Activated B cell treated with CpG ODN at 0.5 μM for 24 hours (primary cell): ENCODE data around the gene LIN7A. TPM values are rescaled to one million over a fixed set of nuclear protein-coding genes. Genes with fewer than 3 reads are reported as not detected.

Source experiments
- ATAC-seq: fragments of 200-7000 bp; cut with Tn5 transposase; one replicate; pipeline ENCODE4 v1.10.0; 2021; ENCODE audit warnings: low read depth, mild to moderate bottlenecking, moderate library complexity
- CTCF ChIA-PET: fragments of 350-600 bp; sonication (Branson Sonifier 250); formaldehyde crosslinking; loops from one replicate; lab custom pipeline; 2021; ENCODE audit warnings: antibody characterized with exemption; lab: Charles Lee
- POLR2A ChIA-PET: fragments of 350-600 bp; sonication (Branson Sonifier 250); formaldehyde crosslinking; loops from one replicate; lab custom pipeline; 2021; ENCODE audit warnings: antibody characterized with exemption; lab: Charles Lee
- DNase-seq: peaks from one replicate; pipeline ENCODE4 v3.0.0; 2022
- H3K27ac Mint-ChIP-seq: one replicate; pipeline ENCODE4 v1.8.0; 2020; ENCODE audit warnings: mixed read lengths
- H3K27me3 Mint-ChIP-seq: one replicate; pipeline ENCODE4 v1.8.0; 2021; ENCODE audit warnings: mixed read lengths
- H3K36me3 Mint-ChIP-seq: one replicate; pipeline ENCODE4 v1.8.0; 2021; ENCODE audit warnings: low read depth, mixed read lengths
- H3K4me1 Mint-ChIP-seq: one replicate; pipeline ENCODE4 v1.8.0; 2021; ENCODE audit warnings: mixed read lengths
- H3K4me3 Mint-ChIP-seq: one replicate; pipeline ENCODE4 v1.8.0; 2020; ENCODE audit warnings: mild to moderate bottlenecking, mixed read lengths
- H3K9me3 Mint-ChIP-seq: one replicate; pipeline ENCODE4 v1.8.0; 2020; ENCODE audit warnings: mixed read lengths
- intact Hi-C: fragments of 100-400 bp; cut with micrococcal nuclease; formaldehyde crosslinking; loops from one replicate; pipeline ENCODE4 v1.15.1; 2024
- total RNA-seq: library from RNA; stranded (reverse); gene quantifications from 2 replicates; pipeline ENCODE4 v1.2.3, GENCODE V29; 2022
- TF ChIP-seq, protein P1 (sequence below): fragments of 200-600 bp; IDR thresholded peaks from one replicate; pipeline ENCODE4 v1.8.0; 2022; ENCODE audit warnings: antibody characterized with exemption, mild to moderate bottlenecking

The LIN7A gene
- total RNA-seq, 1 donor from 2014 or later = not detected

GRCh38 chr12:80781313-80781712, 156.4 kb downstream of the LIN7A start:
- no peaks in the 10 kb centered on the region for H3K27me3 Mint-ChIP-seq
- H3K4me1 Mint-ChIP-seq = no peaks in the 10 kb centered on the region
- no peaks in the 10 kb centered on the region for H3K36me3 Mint-ChIP-seq
- POLR2A ChIA-PET = no interaction called here
- no peak for ATAC-seq
- H3K9me3 Mint-ChIP-seq = no peaks in the 10 kb centered on the region
- intact Hi-C loops = no loop called here
- no peak overlapping the region for H3K4me3 Mint-ChIP-seq
- CTCF ChIA-PET = no interaction called here
- TF ChIP-seq, protein P1, sequence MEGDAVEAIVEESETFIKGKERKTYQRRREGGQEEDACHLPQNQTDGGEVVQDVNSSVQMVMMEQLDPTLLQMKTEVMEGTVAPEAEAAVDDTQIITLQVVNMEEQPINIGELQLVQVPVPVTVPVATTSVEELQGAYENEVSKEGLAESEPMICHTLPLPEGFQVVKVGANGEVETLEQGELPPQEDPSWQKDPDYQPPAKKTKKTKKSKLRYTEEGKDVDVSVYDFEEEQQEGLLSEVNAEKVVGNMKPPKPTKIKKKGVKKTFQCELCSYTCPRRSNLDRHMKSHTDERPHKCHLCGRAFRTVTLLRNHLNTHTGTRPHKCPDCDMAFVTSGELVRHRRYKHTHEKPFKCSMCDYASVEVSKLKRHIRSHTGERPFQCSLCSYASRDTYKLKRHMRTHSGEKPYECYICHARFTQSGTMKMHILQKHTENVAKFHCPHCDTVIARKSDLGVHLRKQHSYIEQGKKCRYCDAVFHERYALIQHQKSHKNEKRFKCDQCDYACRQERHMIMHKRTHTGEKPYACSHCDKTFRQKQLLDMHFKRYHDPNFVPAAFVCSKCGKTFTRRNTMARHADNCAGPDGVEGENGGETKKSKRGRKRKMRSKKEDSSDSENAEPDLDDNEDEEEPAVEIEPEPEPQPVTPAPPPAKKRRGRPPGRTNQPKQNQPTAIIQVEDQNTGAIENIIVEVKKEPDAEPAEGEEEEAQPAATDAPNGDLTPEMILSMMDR = no peak
- DNase-seq = no peak
- H3K27ac Mint-ChIP-seq = no peak overlapping the region

GRCh38 chr12:80780746-80781145, 157.0 kb downstream of the LIN7A start:
- ChIA-PET POLR2A (no interaction called here), CTCF (no interaction called here)
- H3K27ac Mint-ChIP-seq = no peak overlapping the region

GRCh38 chr12:80778005-80778541, 159.7 kb downstream of the LIN7A start:
- H3K27ac Mint-ChIP-seq = no peak overlapping the region
- TF ChIP-seq, protein P1 = no peak
- CTCF ChIA-PET = no interaction called here
- H3K36me3 Mint-ChIP-seq = no peaks in the 10 kb centered on the region
- H3K4me3 Mint-ChIP-seq = no peak overlapping the region
- H3K27me3 Mint-ChIP-seq = no peaks in the 10 kb centered on the region
- DNase-seq (no peak), ATAC-seq (no peak)
- intact Hi-C loops = no loop called here
- H3K9me3 Mint-ChIP-seq = no peaks in the 10 kb centered on the region
- POLR2A ChIA-PET = no interaction called here
- H3K4me1 Mint-ChIP-seq = no peaks in the 10 kb centered on the region

More at GRCh38 chr12:80780746-80781145, 157.0 kb downstream of the LIN7A start:
- ATAC-seq (no peak), DNase-seq (no peak)
- TF ChIP-seq, protein P1 = no peak
- intact Hi-C loops = no loop called here
- Mint-ChIP-seq H3K4me1 (no peaks in the 10 kb centered on the region), H3K9me3 (no peaks in the 10 kb centered on the region), H3K27me3 (no peaks in the 10 kb centered on the region), H3K36me3 (no peaks in the 10 kb centered on the region), H3K4me3 (no peak overlapping the region)

GRCh38 chr12:80777587-80777986, 160.1 kb downstream of the LIN7A start:
- intact Hi-C loops = no loop called here
- no peaks in the 10 kb centered on the region for H3K36me3 Mint-ChIP-seq
- no peak overlapping the region for H3K4me3 Mint-ChIP-seq
- TF ChIP-seq, protein P1 = no peak
- POLR2A ChIA-PET = no interaction called here
- no peaks in the 10 kb centered on the region for H3K4me1 Mint-ChIP-seq
- no peak for ATAC-seq
- no peaks in the 10 kb centered on the region for H3K27me3 Mint-ChIP-seq
- H3K9me3 Mint-ChIP-seq = no peaks in the 10 kb centered on the region
- CTCF ChIA-PET = no interaction called here
- no peak overlapping the region for H3K27ac Mint-ChIP-seq
- no peak for DNase-seq

GRCh38 chr12:80776706-80777105, 161.0 kb downstream of the LIN7A start:
- Mint-ChIP-seq H3K4me3 (no peak overlapping the region), H3K27me3 (no peaks in the 10 kb centered on the region), H3K4me1 (no peaks in the 10 kb centered on the region), H3K27ac (no peak overlapping the region), H3K9me3 (peaks cover 2% of the 10 kb centered on the region), H3K36me3 (no peaks in the 10 kb centered on the region)
- TF ChIP-seq, protein P1 = no peak
- ChIA-PET POLR2A (no interaction called here), CTCF (no interaction called here)
- DNase-seq (no peak), ATAC-seq (no peak)
- intact Hi-C loops = no loop called here
